GM19372 (cell line): ENCODE measurements around the gene SLC9A9.
A peak's percentile ranks its signal among the peaks of the same experiment; 100 is the strongest.

Experiments
- ATAC-seq: cut with Tn5 transposase; IDR thresholded peaks from one replicate; pipeline ENCODE4 v1.9.1; 2021; ENCODE audit warnings: mild to moderate bottlenecking, low read depth, moderate library complexity; ENCODE audit not compliant: unreplicated experiment

SLC9A9 gene

DNA sequence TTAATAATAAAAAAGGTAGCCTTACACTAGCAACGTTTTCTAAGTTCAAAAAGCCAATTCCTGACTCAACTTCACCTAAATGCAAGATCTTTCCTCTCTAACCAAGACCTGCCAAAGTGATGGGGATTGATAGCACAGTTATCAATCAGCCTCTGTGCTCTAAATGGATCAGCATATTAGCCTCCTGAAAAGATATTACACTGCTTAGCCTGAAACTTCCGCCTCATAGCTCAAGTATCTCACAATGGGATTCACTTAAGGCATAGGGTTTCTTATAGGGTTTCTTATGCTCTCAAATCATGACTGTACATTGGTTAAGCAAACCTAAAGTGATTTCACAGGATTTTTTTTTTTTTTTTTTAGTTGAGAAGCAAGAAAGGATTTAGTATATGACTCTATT lies 436 bp upstream of the SLC9A9 start:
- ATAC-seq: no peak

DNA sequence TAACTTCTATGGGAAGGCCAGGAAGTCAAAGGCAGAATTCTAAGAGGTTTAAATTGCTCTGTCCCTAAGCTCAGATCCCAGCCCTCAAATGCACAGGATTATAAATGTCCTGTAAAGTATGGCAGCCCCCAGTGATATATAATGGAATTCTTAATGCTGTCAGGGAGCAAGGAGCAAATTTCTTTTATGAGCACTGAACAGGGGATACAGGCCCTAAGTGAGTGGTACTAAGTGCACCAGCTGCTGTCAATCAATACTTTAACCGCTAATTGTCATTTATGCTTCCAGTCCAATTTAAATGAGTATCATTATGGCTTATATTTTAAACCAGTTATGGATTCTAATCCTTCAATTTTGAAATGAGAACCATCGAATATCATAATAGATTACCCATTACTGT lies 4.7 kb downstream of the SLC9A9 start:
- no peak for ATAC-seq

DNA sequence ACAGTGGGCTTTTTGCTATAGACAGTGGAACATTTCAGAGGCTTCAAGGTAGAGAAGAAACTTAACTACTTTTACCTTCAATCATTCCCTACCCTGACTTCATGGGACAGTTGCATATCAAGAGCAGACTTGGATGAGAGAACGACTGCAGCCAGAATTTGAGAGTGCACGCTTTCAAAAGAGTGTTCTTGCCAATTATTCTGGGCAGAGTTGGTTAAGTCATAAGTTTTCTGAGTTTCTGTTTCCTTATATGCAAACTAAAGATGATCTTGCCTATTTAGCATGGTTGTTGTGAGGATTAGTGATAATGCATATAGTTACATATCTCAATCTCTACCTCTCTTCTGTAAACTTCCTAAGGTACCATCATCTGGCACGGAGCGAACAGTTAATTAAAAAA lies 7.6 kb downstream of the SLC9A9 start:
- ATAC-seq: no peak

DNA sequence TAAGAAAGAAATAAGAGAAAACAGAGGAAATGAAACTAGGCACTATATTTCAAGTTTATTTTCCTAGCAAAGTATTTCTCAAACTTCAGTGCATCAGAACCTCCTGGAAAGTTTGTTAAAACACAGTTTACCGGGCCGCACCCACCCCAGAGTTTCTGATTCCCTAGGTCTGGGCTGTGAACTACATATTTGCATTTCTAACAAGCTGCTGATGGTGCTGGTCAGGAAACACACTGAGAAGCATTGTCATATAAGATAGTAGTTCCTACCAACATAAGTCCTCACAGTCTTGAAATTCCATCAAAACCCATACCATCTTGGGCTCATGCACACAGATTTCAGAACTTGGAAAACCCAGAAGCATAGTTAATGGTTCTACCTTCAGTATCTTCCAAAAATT lies 8.3 kb downstream of the SLC9A9 start:
- no peak for ATAC-seq

DNA sequence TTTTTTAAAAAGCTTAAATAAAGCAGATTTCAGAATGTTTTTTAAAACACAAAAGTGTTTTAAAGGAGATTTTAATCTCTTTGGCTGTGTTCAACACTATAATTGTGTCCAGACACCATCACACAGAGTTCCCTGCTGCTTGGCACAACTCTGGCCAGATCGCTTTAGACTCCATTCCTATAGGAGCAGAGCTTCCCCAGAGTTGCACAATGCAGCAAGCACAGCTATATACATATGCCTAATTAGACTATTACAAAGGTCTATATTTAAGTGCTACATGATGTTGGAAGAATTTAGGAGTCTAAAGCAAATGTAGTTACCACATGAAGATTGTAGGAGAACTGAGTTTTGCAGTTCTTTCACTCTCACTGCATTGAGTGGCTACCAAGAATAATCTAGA lies 11.2 kb downstream of the SLC9A9 start:
- no peak for ATAC-seq

DNA sequence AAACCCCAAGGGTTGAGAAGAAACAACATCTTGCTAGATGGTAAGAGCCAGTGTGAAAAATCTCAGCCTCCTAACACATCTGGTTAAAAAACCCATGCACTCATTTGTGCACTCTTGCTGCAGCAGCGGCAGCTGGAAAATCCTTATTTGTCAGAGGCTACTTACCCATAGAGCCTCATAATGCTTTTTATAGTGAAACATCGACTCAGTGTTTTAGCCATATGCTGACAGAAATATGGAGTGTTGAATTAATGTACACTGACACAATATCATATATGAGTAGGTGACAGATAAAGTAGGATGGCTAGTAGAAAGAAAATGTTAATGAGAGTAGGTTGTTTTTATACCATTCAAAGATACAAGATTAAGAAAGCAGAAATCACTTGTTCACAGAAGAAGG lies 13.0 kb downstream of the SLC9A9 start:
- no peak for ATAC-seq

DNA sequence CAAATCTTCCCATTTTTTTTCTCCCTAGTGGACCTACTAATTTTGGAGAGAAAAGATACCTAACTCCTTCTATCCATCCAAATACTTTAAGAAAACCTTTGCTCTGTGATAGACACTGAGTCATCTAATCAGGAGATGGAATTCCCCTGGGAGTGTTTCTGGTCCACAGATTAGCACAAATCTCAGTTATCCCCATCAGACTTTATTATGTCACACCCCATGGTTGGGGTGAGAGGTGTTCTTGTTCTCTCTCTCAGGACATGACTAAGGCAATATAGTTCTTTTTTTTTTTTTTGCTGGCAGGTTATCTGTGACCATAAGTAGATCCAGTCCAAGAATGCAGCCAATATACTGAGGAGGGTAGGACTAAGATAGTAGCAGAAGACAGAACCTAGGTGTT lies 15.8 kb downstream of the SLC9A9 start:
- peak; percentile 37 for ATAC-seq

DNA sequence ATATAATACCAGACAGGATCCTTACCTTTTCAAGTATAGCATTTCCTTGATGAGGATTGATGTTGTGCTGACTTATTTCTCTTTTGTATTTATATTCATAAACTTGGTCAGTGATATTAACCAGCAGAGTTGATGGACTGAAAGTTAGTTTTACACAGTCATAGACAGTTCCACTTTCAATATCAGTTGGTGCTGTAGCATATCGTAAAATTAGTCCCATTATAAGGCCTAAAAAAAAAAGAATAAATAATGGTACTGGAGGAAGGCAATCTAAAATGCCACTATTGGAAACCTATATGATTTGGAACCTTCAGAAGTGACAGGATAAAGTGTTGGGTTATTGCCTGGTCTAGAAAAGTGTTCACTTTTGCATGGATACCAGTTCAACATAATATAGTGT lies 16.3 kb downstream of the SLC9A9 start:
- peak; percentile 80 for ATAC-seq

DNA sequence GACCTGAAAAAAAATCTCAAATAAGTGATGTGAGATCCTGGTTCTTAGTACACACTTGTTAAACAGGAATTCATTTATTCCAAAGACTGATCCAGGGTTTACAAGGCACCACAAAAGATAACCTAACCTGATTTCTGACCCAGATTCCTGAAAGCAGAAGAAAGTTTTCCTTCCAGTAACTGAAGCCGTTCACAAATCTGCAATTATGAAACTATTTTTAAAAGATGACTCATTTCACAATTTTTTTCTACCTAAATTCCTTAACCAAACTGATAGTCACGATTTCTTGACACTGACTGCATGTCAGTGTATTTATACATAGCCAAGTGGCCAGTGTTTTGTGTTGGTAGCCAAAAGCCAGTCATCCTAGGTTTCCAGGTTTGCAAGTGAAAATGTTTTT lies 17.1 kb downstream of the SLC9A9 start:
- ATAC-seq: no peak

DNA sequence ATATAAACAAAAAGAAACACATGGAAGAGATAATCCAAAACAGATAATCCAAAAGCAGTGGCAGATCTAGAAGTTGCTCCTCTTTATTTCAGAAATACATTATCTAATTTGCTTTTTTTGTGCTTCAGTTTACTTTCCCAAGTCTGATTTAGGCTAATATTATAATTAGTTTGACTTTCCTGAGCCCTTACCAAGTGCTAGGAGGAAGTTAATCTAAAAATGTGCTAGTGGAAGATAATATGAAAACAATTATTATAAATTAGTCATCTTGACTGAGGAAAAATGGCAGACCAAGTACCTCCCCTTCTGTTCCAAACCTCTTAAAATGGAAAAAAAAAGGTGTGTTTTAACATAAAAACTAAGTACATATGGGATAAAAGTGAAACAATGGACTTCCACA lies 17.5 kb downstream of the SLC9A9 start:
- no peak for ATAC-seq

DNA sequence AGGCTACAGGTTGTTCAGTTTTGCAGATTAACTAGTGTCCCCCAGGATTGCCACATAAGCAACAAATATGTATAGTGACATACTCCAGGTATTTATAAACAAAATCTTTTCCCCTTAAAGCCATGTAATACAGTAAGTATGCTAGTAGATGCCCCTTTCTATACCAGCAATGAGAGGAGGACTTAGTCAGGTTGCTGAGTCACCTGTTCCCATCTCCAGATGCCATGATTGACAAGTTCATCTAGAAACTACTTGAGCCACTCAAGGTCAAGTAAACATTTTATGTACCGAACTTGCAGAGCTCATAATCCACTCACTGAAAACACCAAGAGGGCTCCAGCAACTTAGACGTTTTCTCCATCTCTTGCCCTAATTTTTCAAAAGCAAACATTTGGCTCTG lies 18.2 kb downstream of the SLC9A9 start:
- no peak for ATAC-seq

DNA sequence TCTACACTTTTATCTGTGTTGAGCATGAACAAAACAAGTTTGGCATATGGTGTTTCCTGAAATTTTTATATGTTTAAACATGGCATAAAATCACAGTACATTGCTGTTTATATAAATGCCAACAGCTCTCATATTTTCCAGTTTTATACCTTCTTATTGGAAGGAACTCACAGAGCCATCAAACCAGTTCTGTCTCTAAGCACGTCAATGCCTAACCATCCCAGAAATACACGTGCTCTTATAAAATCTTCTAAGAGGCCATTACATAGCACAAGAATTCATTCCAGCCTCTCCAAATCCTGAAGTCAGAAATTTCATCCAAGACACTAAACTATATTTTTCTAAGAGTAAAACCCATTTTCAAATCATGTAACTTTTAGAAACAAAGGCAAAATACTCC lies 20.8 kb downstream of the SLC9A9 start:
- ATAC-seq: no peak

DNA sequence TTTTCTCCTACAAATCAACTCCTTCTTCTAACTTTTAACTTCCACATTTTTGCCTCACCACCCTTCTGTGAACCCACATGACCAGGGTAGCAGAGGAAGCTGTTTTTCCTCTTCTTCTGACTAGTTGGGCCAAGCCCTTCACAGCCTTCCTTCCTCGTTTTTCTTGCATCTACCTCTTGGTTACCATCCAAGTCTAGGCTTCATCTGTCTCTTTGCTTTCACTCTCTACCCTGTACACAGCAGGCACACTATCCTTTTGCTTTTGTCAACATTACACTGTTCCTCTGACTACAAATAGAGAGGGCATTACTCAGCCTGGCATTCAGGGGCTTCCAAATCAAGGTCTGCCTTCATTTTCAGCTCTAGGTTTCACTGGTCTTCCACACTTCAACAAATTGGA lies 22.0 kb downstream of the SLC9A9 start:
- ATAC-seq: no peak

DNA sequence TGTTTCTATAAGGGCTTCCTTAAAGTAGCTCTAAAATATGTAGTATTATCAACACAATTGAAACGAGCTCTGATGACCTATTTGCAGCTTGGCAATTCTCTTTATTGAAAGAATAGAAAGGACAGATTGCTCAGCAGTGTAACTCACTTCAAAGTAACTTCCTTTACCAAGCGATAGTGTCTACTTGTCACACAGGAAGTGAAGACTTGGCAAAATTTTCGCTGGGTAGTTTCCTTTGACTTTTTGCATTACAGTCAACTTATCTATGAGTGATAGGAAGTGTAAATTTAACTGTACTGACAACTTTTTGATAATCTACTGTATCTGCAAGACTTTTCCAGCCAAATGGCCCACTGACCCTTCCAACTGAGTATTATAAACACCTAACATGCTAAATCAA lies 22.8 kb downstream of the SLC9A9 start:
- ATAC-seq: peak; percentile 69

DNA sequence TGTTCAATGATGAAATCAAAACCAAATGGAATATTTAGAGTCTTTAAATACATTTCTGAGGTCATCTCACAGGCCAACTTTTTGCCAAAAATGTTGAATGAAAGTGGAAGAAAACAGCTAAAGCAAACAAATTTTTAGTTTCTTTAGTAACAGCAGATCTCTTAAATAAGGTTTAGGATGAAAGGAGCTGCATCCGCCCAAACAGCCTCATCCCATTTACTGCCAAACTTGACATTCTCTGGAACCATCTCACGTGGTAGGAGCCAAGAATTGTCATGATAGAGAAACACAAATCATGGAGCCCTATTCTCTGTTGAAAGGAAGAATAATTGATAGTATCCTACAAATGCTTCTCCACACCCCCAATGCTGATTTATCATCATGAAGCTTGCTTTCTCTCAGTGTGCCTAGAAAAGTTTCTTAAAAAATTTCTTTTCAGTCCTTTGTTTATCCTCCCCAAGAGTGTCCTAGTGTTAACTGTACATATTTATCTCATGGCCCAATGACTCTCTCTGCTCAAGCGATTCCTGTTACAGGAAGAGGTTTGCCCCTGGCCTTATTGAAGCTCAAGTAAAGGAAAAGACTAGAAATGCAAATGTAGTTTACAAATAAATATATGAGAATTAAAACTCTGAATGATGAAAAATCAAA lies 23.4 kb downstream of the SLC9A9 start:
- no peak for ATAC-seq

DNA sequence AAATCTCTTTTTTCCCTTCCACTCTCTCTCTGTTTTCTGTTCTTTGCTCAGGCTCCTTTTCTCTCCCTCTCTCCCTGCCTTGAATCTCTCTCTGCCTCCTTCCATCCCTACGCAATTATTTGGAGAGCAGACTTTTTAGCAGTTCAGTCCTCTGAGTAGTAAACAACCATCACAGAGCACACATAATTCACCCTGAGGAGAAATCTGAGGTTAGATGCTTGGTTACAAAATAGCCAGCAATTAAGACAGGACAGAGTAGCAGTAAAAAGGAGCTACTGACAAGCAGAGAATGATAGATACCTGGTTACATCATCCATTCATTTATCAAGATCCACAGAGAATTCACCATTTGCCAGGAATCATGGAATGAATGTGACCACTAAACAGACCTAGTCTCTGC lies 25.5 kb downstream of the SLC9A9 start:
- ATAC-seq: no peak

DNA sequence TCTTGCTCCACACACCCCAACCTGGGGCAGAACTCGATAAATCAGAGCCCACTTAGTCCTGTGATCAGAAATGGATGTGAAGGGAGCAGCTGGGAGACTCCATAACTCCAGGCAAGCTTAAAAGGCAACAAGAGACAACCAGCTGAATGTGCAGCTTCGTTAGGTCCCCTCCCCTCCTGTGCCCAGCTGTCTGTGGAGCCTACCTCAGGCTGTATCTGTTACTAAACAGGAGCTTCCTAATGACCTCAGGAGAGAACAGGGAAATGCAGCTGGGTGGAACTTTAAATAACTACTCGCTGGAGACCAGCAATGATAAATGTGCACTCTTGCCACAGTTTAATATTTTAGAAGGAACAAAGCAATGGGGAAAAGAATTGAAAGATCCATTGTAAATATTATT lies 25.9 kb downstream of the SLC9A9 start:
- ATAC-seq: no peak

DNA sequence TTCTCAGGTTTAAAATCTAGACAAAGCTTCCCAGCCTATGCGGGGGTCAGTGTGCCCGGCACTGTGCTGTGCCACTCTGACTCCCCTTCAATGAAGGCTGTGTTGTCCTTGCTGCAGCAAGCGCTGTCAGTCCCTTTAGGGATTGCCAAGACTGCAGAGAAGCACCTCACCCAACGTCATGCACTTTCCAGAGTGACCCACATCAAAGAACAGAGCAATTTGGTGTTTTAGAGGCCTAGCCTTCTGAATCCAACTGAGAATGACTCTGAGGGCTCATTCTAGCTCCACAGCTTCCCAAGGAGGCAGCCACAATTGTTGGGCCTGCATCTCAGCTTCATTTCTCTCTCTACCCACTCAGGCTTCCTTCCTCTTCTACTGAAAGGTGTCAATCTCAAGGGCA lies 26.4 kb downstream of the SLC9A9 start:
- no peak for ATAC-seq

DNA sequence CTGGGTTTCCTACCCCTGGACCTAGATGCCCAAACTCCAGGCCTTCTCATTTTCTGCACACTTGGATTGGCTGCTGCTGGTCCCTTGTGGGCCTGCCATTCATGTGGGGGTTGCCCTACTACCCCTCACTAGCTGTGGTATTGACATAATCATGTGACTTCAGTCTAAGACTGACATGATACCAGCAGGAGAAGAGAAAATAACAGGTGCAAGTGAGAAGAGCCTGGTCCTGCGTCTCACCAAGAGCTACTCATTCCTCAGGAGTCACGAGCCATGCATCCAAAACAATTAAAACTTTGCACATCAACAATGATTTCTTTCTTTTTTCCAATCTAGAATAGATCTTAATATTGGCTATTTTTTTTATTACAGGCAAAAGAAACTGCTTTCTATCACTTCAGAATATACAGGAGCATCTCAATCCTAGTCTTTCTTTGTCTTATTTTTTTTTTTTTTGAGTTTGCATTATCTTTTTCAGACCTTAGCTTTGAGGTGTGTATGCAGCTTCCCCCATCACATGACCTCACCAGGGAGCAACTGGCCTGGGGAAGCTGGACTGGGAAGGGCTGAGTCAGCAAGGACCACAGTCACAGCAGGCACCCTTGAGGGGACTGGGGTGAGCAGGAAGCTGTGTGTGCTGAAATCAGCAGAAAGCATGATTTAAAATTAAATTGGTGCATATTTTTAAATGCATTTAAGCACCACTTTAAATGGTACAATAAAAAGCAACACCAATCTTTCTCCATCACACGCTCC lies 27.6 kb downstream of the SLC9A9 start:
- no peak for ATAC-seq

DNA sequence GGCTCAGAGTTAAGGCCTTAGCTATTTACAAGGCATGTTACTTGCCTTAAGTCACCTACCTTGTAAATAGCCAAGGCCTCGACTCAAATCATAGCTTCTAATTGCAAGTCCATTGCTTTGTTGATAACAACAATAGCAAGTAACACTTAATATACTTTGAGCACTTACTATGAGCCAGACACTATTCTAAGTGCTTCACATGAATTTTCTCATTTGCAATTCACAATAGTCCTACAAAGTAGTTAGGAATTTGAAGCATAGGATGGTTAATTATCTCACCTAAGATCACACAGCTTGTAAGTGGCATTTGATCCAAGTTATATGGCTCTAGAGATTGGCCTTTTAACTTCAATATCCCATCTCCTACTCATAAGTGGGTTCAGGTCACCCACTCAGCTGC lies 28.4 kb downstream of the SLC9A9 start:
- no peak for ATAC-seq

DNA sequence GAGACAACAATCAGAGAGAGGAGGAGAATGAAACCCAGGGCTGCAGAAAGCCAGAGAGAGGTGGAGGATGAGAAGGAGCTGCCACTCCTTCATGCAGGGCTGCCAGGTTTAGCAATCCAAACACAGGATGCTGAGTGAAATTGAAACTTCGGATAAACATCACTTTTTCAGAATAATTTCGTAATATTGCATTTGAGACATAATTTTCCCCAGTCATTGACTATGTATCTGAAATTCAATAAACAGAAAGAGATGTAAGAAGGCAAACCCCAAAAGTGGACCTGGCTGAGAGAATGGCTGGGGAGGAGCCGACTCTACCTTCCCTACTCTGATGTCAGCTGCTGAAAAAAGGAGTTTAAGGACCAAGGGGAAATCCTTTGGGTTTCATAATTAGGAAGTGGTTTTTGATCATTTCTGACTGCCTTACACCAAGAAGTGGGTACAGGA lies 33.8 kb downstream of the SLC9A9 start:
- ATAC-seq: peak; percentile 63

DNA sequence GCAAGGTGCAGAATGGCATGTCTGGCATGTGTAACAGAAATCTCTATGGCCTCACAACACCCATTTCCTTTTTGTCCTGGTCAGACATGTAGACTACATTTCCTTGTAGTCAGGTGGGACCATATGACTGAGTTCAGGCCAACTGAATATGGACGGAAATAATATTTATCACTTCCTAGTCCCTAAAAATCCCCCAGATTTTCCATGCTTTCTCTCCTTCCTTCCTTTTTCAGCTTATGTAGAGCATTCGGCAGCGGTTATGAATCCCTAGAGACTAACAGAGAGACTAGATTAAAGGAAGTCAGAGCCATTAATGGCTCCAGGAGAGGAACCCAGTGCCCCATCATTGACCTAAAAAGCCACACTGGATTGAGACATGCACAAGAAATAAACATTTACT lies 35.8 kb downstream of the SLC9A9 start:
- ATAC-seq: no peak
